AG04450 (cell line): ENCODE results near the gene RPS27L. TPM values are rescaled to one million over a fixed set of nuclear protein-coding genes. Genes with fewer than 3 reads are reported as not detected.

ENCODE experiments used
- CTCF ChIA-PET: fragments of 300-600, 350-600 bp; formaldehyde crosslinking; extraction: SDS; loops from one replicate; lab custom pipeline; 2022; ENCODE audit warnings: antibody characterized with exemption, inconsistent platforms; lab: Charles Lee
- POLR2A ChIA-PET: fragments of 350-600 bp; formaldehyde crosslinking; extraction: SDS; loops from one replicate; lab custom pipeline; 2021; ENCODE audit warnings: antibody characterized with exemption, inconsistent platforms; lab: Yijun Ruan, JAX
- DNase-seq: peaks from one replicate; pipeline ENCODE4 v3.0.0-alpha.2; 2011; ENCODE audit warnings: low read depth, low spot score
- H3K27ac ChIP-seq: one replicate; pipeline ENCODE4 v1.5.1; 2012; ENCODE audit warnings: low read depth, low read length, control low read depth
- H3K27me3 ChIP-seq: one replicate; pipeline ENCODE4 v1.6.0; 2012; ENCODE audit warnings: low read length; ENCODE audit not compliant: control insufficient read depth, insufficient read depth
- H3K4me3 ChIP-seq: 2 replicates; pipeline ENCODE4 v1.5.1; 2011; ENCODE audit warnings: mild to moderate bottlenecking, low read depth, low read length, control low read depth
- H3K9me3 ChIP-seq: 2 replicates; pipeline ENCODE4 v1.5.1; 2012; ENCODE audit warnings: low read length; ENCODE audit not compliant: control insufficient read depth, insufficient read depth
- CTCF ChIP-seq: IDR thresholded peaks from 2 replicates; pipeline ENCODE4 v1.5.1; 2011; ENCODE audit warnings: low read depth, low read length, control low read depth, inconsistent platforms
- polyA plus RNA-seq: library from polyadenylated mRNA; depleted of rRNA; stranded (reverse); fragments of >200 nt; gene quantifications from 2 replicates; pipeline ENCODE4 v1.2.3, GENCODE V29; 2011

Gene RPS27L
- polyA plus RNA-seq, 1 experiment = 610 TPM

DNA sequence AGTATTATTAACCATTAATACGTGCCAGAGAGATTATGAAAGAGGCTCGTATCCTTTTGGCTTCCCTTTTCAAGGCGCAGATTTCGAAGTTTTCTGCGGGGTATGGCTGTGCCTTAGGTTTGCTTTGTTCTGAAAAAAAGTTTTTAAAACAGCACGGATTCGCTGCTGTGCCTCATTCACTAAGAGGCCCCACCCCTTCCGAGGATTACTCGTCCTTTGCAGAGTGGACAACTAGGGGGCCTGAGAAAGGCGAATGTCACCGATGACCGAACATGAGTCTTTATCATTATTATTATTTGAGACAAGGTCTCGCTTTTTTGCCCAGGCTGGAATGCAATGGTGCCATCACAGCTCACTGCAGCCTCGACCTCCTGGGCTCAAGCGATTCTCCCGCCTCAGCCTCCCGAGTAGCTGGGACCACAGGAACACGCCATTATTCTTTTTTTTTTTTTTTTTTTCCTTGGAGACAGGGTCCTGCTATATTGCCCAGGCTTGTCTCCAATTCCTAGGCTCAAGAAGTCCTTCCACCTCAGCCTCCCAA, 684 bp upstream of the RPS27L start:
- peak overlapping the region; percentile 88 for H3K4me3 ChIP-seq
- CTCF ChIA-PET = interaction anchor here (0.5 to 0.6 kb wide), 2 partner anchors 66 to 762 kb away, joined by 3 to 4 read pairs; no protein-coding TSS in a partner anchor
- POLR2A ChIA-PET = interaction anchor here (0.5 to 1.9 kb wide), 21 partner anchors 8 to 418 kb away, joined by 3 to 17 read pairs (median 5); partner anchors contain the start of genes CA12 and RAB8B
- H3K27ac ChIP-seq = peak overlapping the region; percentile 98
- peak; percentile 27 for TF ChIP-seq CTCF
- no peaks in the 10 kb centered on the region; the same call in 1 of the 2 replicates for H3K9me3 ChIP-seq
- peak; percentile 53 for DNase-seq
- no peaks in the 10 kb centered on the region for H3K27me3 ChIP-seq

- ChIA-PET CTCF (no interaction called here), POLR2A (interaction anchor here (0.7 to 1.9 kb wide), 18 partner anchors 20 to 335 kb away, joined by 3 to 17 read pairs (median 7); partner anchors contain the start of genes APH1B, CA12 and RAB8B)
- Histone ChIP-seq H3K27me3 (no peaks in the 10 kb centered on the region), H3K4me3 (peak overlapping the region; percentile 88), H3K27ac (peak overlapping the region; percentile 98), H3K9me3 (no peaks in the 10 kb centered on the region; the same call in 1 of the 2 replicates)
- no peak for DNase-seq
- no peak for TF ChIP-seq CTCF
These were observed 541 bp downstream of the RPS27L start for GRCh38 chr15:63156755-63157117.

- no peak for DNase-seq
- ChIA-PET POLR2A (interaction anchor here (0.7 to 1.9 kb wide), 11 partner anchors 21 to 335 kb away, joined by 3 to 14 read pairs (median 7); partner anchors contain the start of gene APH1B), CTCF (interaction anchor here (0.6 kb wide), 1 partner anchor 246 kb away, joined by 3 read pairs; no protein-coding TSS in a partner anchor)
- Histone ChIP-seq H3K4me3 (peak overlapping the region; percentile 88), H3K27me3 (no peaks in the 10 kb centered on the region), H3K27ac (peak overlapping the region; percentile 98), H3K9me3 (no peaks in the 10 kb centered on the region; the same call in 1 of the 2 replicates)
- no peak for TF ChIP-seq CTCF
These were observed 1.1 kb downstream of the RPS27L start for GRCh38 chr15:63156086-63156710.

DNA sequence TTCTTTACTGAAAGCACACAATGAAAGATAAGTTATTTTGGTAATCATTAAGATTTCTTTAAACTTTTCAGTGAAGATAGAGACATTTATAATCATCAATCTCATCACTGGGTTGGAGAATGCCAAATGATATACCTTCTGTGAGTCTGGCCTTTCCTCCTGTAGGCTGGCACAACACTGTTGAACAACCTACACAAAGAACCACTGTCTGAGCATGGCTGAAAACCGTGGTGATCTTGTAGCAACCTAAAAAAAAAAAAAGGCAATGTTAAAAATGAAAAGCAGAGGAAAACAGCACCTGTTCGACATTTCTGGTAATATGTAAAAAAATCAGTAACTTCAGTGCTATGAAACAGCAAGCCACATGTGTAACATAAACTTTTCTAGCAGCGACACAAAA, 1.8 kb downstream of the RPS27L start:
- Histone ChIP-seq H3K9me3 (no peaks in the 10 kb centered on the region; the same call in 1 of the 2 replicates), H3K4me3 (peak overlapping the region; percentile 88), H3K27me3 (no peaks in the 10 kb centered on the region), H3K27ac (no peak overlapping the region)
- no peak for DNase-seq
- POLR2A ChIA-PET = interaction anchor here (0.8 to 1.5 kb wide), 2 partner anchors 19 to 61 kb away, joined by 3 to 4 read pairs; no protein-coding TSS in a partner anchor
- CTCF ChIA-PET = interaction anchor here (0.6 kb wide), 1 partner anchor 247 kb away, joined by 3 read pairs; no protein-coding TSS in a partner anchor
- no peak for TF ChIP-seq CTCF
